Superior temporal gyrus (tissue), 1 donor: ENCODE results near the gene AHNAK.
"Not testable (repeated sequence)": the region's sequence is repeated elsewhere in the genome, so short reads cannot be mapped to it uniquely, and the experiment has no call there.

Source experiments
- DNase-seq: peaks from one replicate; pipeline ENCODE4 v3.0.0-alpha.2; 2016; ENCODE audit errors: extremely low spot score

AHNAK gene

GRCh38 chr11:62535802-62536201, 10.8 kb downstream of the AHNAK start:
- no peak for DNase-seq

- no peak for DNase-seq
These were observed 11.6 kb downstream of the AHNAK start for GRCh38 chr11:62534779-62535545.

GRCh38 chr11:62532096-62532495, 14.5 kb downstream of the AHNAK start:
- DNase-seq = no peak

GRCh38 chr11:62516736-62517371, 29.8 kb downstream of the AHNAK start:
- no peak for DNase-seq

GRCh38 chr11:62514151-62514550, 32.5 kb downstream of the AHNAK start:
- DNase-seq = no peak

- DNase-seq = no peak
These were observed 33.0 kb downstream of the AHNAK start for GRCh38 chr11:62513626-62514025.

GRCh38 chr11:62512961-62513360, 33.6 kb downstream of the AHNAK start:
- DNase-seq = no peak

GRCh38 chr11:62508336-62509058, 38.1 kb downstream of the AHNAK start:
- DNase-seq = peak; percentile 88

- DNase-seq = no peak
These were observed 39.5 kb downstream of the AHNAK start for GRCh38 chr11:62507125-62507422.

GRCh38 chr11:62506413-62507124, 40.0 kb downstream of the AHNAK start:
- no peak for DNase-seq

GRCh38 chr11:62505440-62506091, 41.0 kb downstream of the AHNAK start:
- no peak for DNase-seq

- no peak for DNase-seq
These were observed 41.6 kb downstream of the AHNAK start for GRCh38 chr11:62505059-62505439.

- no peak for DNase-seq
These were observed 42.2 kb downstream of the AHNAK start for GRCh38 chr11:62504158-62504973.

GRCh38 chr11:62502030-62502730, 44.4 kb downstream of the AHNAK start:
- DNase-seq = no peak

GRCh38 chr11:62501432-62501891, 45.1 kb downstream of the AHNAK start:
- DNase-seq = peak; percentile 97

- no peak for DNase-seq
These were observed 46.0 kb downstream of the AHNAK start for GRCh38 chr11:62500650-62501030.

GRCh38 chr11:62499944-62500649, 46.5 kb downstream of the AHNAK start:
- DNase-seq = no peak

- DNase-seq = not testable (repeated sequence)
These were observed 47.2 kb downstream of the AHNAK start for GRCh38 chr11:62499311-62499943.
